Measurements from ENCODE around the gene AK2. TPM values are rescaled to one million over a fixed set of nuclear protein-coding genes. Genes with fewer than 3 reads are reported as not detected.

AK2 gene
- 135 to 167 TPM (median 146 TPM) in 5 replicates for total RNA-seq (2022; extraction: Qiagen RNA extraction)

DNA sequence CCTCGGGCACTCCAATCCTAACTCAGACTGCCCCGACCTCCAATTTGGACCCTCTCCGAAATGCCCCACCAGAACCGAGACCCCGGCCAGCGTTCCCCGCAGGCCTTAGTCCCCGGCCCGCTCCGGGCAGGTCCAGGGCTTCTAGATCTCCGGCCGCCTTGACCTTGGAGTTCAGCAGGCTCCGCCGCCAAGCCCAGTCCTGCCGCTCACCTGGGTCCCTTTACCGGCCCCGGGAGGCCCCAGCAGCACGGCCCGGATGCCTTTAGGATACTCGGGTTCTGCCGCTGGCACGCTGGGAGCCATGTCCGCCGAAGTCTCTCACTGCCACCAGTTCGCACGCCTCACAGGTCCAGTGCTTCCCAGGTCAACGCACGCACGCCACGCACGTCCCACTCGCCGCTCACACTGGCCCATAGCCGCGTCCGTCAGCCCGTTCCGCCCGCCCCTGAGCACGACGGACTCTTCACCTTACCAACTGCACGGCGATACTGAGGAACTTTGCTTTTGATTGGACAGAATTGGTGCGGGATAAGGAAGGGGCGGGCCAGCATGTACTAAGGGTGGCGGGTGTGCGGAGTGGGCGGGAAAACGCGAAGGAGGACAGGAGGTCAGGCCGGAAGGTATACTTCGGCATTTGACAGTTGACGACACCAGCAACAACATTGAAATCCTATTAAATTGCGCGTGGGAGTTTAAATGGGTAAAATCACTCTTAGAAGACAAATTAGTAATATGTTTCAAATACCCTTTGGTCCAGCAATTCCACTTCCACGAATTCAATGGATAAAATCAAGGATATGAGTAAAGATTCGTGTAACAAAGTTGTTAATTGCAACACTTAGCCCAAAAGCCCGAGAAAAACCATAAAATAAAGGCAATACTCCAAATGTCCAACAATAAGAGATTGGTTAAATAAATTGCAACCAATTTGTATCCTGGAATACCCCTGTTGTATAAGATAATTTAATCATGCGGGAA lies at the start of gene AK2:
Gene AK2, minus strand, starts transcription at position 358 of the 978 bp plus-strand sequence. Its CDS starts 55 bp downstream, at position 303.

DNA sequence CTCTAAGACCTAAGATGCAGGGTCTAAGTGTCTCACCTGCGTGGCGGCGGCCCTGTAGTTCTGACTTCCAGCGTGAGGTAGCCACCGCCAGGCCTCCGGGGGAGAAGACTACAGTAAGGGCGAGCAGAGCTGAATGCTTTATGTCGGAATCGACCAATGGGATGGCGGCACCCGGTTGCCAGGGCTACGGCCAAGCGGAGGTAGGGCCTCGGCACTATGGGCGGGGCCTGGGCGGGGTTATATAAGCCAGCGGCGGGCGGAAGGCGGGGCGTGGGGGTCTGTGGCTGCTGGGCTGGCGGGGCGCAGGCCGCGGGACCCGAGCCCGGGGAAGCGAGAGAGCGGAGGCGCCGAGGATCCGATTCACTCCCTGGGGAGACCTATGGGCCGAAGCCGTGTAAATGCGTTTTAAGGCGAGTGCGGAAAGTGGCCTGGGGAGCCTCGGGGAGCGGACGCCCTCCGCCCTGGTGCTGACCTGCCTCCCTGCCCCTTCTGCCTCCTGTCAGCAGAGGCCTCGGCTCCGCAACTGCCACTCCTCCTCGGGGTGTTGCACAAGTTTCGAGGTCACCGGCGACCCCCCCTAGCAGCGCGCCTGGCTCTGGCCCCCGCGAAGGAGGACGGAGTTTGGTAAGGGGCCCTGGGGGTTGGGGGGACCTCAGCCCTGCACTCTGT lies 44.3 kb upstream of the AK2 start, which contains the start of gene AZIN2:
Gene AZIN2, plus strand, starts transcription at position 269 of the 669 bp plus-strand sequence. CDS start 1,097 bp downstream, outside the sequence.

DNA sequence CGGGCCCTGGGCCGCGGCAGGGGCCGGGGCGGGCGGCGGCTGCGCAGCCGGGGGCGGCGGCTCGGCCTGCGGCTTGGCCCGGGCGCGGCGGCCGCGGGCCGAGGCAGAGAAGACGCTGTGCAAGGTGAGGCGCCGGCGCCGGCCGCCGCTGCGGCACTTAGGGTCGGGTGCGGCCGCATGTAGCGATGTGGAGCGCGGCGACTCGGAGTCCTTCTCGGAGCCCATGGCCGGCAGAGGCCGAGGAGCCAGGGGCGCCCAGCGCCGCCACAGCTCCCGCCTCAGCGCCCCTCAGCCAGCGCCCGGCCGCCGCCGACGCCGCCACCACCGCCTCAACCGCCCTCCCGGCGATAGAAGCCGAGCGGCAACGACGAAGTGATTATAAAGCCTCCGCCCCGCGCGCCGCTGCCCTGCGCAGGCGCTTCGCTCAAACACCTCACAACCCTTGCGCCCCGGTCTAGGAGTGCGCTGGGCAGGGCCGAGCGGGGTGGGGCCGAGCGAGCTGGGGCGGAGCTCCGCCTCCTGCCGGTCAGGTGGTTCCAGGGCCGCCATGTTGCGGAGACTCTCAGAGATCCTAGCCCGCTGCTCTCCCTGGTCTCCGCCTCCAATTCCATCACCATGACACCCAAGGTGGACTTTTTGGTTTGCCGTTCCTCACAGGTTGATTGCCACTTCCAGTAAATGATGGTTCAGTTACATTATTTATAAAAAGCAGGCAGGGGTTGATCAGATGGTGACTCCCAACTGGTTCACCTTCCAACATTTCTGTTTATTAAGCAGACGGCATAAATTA lies 72.0 kb downstream of the AK2 start, which contains the start of gene RNF19B:
Gene RNF19B, minus strand, starts transcription at position 349 of the 790 bp plus-strand sequence. Its CDS starts 124 bp downstream, at position 225.

Other genes with a start within 250 kb of the AK2 start
- gene YARS1, start 219.5 kb downstream of the AK2 start, total RNA-seq (2022; extraction: Qiagen RNA extraction) = 56.6 to 104 TPM (median 64.4 TPM) in 5 replicates
- gene S100PBP, start 219.2 kb downstream of the AK2 start, total RNA-seq (2022; extraction: Qiagen RNA extraction) = 13.2 to 16.3 TPM (median 14.6 TPM) in 5 replicates
- 0.25 to 0.98 TPM (median 0.42 TPM) in 5 replicates for gene FNDC5, start 166.0 kb downstream of the AK2 start, total RNA-seq (2022; extraction: Qiagen RNA extraction)
- 0.29 to 0.55 TPM (median 0.37 TPM) in 5 replicates for gene HPCA, start 150.4 kb downstream of the AK2 start, total RNA-seq (2022; extraction: Qiagen RNA extraction)
- 26.2 to 45.3 TPM (median 41.0 TPM) in 5 replicates for gene TMEM54, start 135.5 kb downstream of the AK2 start, total RNA-seq (2022; extraction: Qiagen RNA extraction)
- 16.7 to 19.3 TPM (median 18.5 TPM) in 5 replicates for gene RNF19B, start 72.1 kb downstream of the AK2 start, total RNA-seq (2022; extraction: Qiagen RNA extraction)
- 0.66 to 1.2 TPM (median 0.93 TPM) in 5 replicates for gene AZIN2, start 44.3 kb upstream of the AK2 start, total RNA-seq (2022; extraction: Qiagen RNA extraction)
- 2.0 to 2.3 TPM (median 2.2 TPM) in 5 replicates for gene TRIM62, start 145.2 kb upstream of the AK2 start, total RNA-seq (2022; extraction: Qiagen RNA extraction)
- 7.9 to 12.9 TPM (median 10.5 TPM) in 5 replicates for gene ZNF362, start 219.6 kb upstream of the AK2 start, total RNA-seq (2022; extraction: Qiagen RNA extraction)

Measured in A549 treated with Hydrocortisone at 1 μM for 4 hours (cell line).